Esophagus muscularis mucosa (tissue), 4 donors: ENCODE data around the gene FAM229A. TPM values are rescaled to one million over a fixed set of nuclear protein-coding genes. Genes with fewer than 3 reads are reported as not detected.

Experiments
- DNase-seq: peaks from one replicate; pipeline ENCODE4 v3.0.0-alpha.2; 2017; ENCODE audit errors: extremely low spot score
- H3K27ac ChIP-seq, 4 donors: fragments of 200-600 bp; sonication (generic); replicated peaks in 1 of 4; 1 replicate in 3 of 4; 2 replicates in 1 of 4; pipeline ENCODE4 v1.5.1; 2016 to 2019; ENCODE audit warnings: mild to moderate bottlenecking in 1 of 4
- H3K27me3 ChIP-seq, 4 donors: fragments of 200-600 bp; sonication (generic); one replicate each; pipeline versions ENCODE4 v1.5.1 to v1.6.0; 2016 to 2019
- H3K36me3 ChIP-seq, 4 donors: fragments of 200-600 bp; sonication (generic); one replicate each; pipeline ENCODE4 v1.5.1; 2016 to 2019
- H3K4me1 ChIP-seq, 4 donors: fragments of 200-600 bp; sonication (generic); one replicate each; pipeline ENCODE4 v1.5.1; 2016 to 2019
- H3K4me3 ChIP-seq, 4 donors: fragments of 200-600 bp; sonication (generic); 1 replicate in 2 of 4; 2 replicates in 2 of 4; pipeline ENCODE4 v1.5.1; 2016 to 2019; ENCODE audit warnings: mild to moderate bottlenecking in 4 of 4, moderate library complexity in 1 of 4
- H3K9me3 ChIP-seq, 4 donors: fragments of 200-600 bp; sonication (generic); 1 replicate in 3 of 4; 2 replicates in 1 of 4; pipeline ENCODE4 v1.5.1; 2016 to 2019
- EP300 ChIP-seq: sonication (generic); formaldehyde crosslinking; IDR thresholded peaks from one replicate; pipeline ENCODE4 v1.6.1; 2017; ENCODE audit warnings: antibody characterized with exemption
- POLR2A ChIP-seq: fragments of 450-650 bp; IDR thresholded peaks from one replicate; pipeline ENCODE4 v1.6.1; 2017; ENCODE audit warnings: antibody characterized with exemption, moderate library complexity, mild to moderate bottlenecking, low read depth
- POLR2AphosphoS5 ChIP-seq, 2 donors: sonication (generic); formaldehyde crosslinking; IDR thresholded peaks; one replicate each; pipeline ENCODE4 v1.6.1; 2017; ENCODE audit warnings: antibody characterized with exemption in 2 of 2
- WGBS: methylation state at CpG from one replicate; pipeline ENCODE4 v1.1.5; 2018; 5-methylcytosine and 5-hydroxymethylcytosine counted together
- intact Hi-C: fragments of 100-400 bp; cut with DNase I; formaldehyde crosslinking; loops from one replicate; pipeline ENCODE4 v1.15.1; 2023
- total RNA-seq, 4 donors: library from RNA; depleted of rRNA; stranded (reverse); fragments of >200 nt; gene quantifications; one replicate each; pipeline versions ENCODE4 v1.1.0 to v1.2.1, GENCODE V29; 2016
- TF ChIP-seq, protein P1 (sequence below), 3 experiments: fragments of 200-600 bp in 2 of 3; fragments of 450-650 bp in 1 of 3; sonication (generic) in 2 of 3; IDR thresholded peaks; one replicate each; pipeline ENCODE4 v1.5.1; 2017 to 2019; ENCODE audit warnings: antibody characterized with exemption in 3 of 3, mild to moderate bottlenecking in 2 of 3, moderate library complexity in 1 of 3

FAM229A gene
- total RNA-seq, 4 donors from 2014 or later, result 1.3 to 8.7 (median 4.9) TPM

DNA sequence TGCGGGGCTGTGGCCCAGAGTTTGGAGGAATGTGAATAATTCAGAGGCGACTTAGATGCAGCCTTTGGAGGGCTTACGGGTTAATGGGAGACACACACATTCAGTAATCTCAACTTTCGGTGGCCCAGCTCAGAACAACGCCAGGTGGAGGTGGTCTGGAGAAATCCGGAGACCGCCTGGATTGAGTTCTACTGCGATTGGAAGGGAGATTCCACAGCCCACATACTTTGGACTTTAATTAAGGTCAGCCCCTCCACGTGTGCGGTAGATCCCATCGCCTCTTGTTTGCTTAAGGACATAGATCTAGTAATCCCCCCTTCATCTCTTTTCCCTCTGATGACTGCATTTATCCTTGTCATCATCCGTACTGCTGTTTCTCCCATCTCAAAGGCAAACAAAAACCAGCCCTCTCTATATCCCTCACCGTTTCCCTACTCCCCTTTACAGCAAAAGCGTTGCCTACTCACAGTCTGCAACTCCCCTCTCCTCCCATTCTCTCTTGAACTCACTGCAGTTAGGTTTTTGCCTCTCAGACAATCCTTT lies 32.7 kb upstream of the FAM229A start:
- Histone ChIP-seq H3K27me3 (no peaks in the 10 kb centered on the region), H3K27ac (peak overlapping the region; percentile 89 to 96 (median 90)), H3K36me3 (peaks cover 0 to 33% (median 17%) of the 10 kb centered on the region in 4 donors), H3K9me3 (no peaks in the 10 kb centered on the region), H3K4me1 (peaks cover 22 to 50% (median 44%) of the 10 kb centered on the region in 4 donors), H3K4me3 (peak overlapping the region; percentile 71 to 90 (median 80))
- WGBS, result under 1% methylated on average over 13 of the region's 14 CpGs
- no peak for DNase-seq
- TF ChIP-seq POLR2A, result no peak
- TF ChIP-seq, protein P1, sequence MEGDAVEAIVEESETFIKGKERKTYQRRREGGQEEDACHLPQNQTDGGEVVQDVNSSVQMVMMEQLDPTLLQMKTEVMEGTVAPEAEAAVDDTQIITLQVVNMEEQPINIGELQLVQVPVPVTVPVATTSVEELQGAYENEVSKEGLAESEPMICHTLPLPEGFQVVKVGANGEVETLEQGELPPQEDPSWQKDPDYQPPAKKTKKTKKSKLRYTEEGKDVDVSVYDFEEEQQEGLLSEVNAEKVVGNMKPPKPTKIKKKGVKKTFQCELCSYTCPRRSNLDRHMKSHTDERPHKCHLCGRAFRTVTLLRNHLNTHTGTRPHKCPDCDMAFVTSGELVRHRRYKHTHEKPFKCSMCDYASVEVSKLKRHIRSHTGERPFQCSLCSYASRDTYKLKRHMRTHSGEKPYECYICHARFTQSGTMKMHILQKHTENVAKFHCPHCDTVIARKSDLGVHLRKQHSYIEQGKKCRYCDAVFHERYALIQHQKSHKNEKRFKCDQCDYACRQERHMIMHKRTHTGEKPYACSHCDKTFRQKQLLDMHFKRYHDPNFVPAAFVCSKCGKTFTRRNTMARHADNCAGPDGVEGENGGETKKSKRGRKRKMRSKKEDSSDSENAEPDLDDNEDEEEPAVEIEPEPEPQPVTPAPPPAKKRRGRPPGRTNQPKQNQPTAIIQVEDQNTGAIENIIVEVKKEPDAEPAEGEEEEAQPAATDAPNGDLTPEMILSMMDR (IDR thresholded peaks at IDR 0.05), result no peak
- TF ChIP-seq EP300, result no peak
- TF ChIP-seq POLR2AphosphoS5 (IDR thresholded peaks at IDR 0.05), result no peak
- intact Hi-C loops, result no loop called here

DNA sequence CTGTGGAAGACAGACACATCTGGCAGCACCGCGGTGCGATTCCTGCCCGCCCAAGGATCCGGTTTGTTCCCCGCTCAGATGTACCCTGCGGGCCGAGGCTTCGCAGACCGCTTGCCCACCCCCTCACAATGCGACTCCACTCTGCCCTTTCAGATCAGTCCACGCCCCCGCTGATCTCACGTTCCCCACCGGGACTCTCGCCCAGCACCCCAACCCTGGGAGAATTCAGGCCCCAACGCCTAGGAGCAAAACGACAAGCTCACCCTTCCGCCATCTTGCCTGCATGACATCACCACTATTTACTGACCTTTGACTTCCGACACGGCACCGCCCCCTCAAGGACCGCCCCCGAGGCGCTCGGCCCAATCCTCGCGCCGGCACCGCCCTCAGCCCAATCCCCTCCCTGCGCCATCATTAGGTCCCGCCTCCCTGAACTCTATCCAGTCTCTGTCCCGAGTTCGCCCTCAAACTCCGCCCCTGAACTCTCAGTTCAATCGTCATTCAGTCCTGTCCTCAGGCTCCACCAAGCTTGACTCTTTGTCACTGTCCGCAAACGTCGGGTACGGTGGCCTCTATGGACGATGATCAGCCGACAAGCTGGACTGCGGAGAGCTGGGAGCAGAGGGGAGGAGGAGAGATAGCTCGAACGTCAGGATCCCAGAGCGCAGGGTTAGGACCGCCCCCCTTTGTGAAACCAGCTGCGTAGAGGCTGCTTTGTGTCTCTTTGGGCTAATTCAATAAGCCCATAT lies 32.0 kb upstream of the FAM229A start, which contains the start of gene BSDC1:
Gene BSDC1, minus strand, starts transcription at position 301 of the 749 bp plus-strand sequence. Its CDS starts 27 bp downstream, at position 274.
- no peaks in the 10 kb centered on the region for H3K27me3 ChIP-seq

DNA sequence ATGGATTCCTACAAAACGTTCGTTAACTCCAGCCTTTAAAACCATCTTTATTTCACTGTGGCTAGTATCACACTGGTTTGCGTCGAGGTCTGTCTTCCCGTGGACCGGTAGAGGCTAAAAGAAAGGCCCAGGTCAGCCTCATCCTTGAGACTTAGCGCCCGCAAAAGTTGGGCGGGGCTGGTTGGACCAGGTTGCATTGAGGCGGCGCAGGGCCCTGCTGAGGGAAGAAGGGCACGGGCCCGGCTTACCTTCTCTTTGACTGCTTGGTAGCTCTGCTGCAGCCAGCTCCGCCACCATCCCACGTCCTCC lies 31.5 kb upstream of the FAM229A start:
- H3K4me1 ChIP-seq, result peaks cover 22 to 58% (median 47%) of the 10 kb centered on the region in 4 donors
- under 1% methylated on average over 13 of the region's 15 CpGs for WGBS
- intact Hi-C loops, result no loop called here
- H3K27me3 ChIP-seq, result no peaks in the 10 kb centered on the region
- peak overlapping the region; percentile 89 to 96 (median 90) for H3K27ac ChIP-seq
- peak overlapping the region; percentile 71 to 90 (median 80) for H3K4me3 ChIP-seq
- DNase-seq, result no peak
- peaks cover 5 to 45% (median 28%) of the 10 kb centered on the region in 4 donors for H3K36me3 ChIP-seq
- no peaks in the 10 kb centered on the region for H3K9me3 ChIP-seq
- TF ChIP-seq POLR2AphosphoS5 (IDR thresholded peaks at IDR 0.05) (no peak), EP300 (no peak), POLR2A (no peak)
- TF ChIP-seq, protein P1 (IDR thresholded peaks at IDR 0.05), result no peak

More for the DNA sequence above, 32.0 kb upstream of the FAM229A start, which contains the start of gene BSDC1:
- intact Hi-C loops, result no loop called here
- DNase-seq, result peak; percentile 100
- no peaks in the 10 kb centered on the region for H3K9me3 ChIP-seq
- H3K4me1 ChIP-seq, result peaks cover 22 to 57% (median 46%) of the 10 kb centered on the region in 4 donors
- H3K36me3 ChIP-seq, result peaks cover 4 to 39% (median 24%) of the 10 kb centered on the region in 4 donors
- H3K4me3 ChIP-seq, result peak within 1 kb of the TSS; percentile 71 to 90 (median 80)
- WGBS, result 0% methylated on average over 16 of the region's 48 CpGs
- H3K27ac ChIP-seq, result peak within 1 kb of the TSS; percentile 89 to 96 (median 90)
- no peak for TF ChIP-seq EP300
- TF ChIP-seq, protein P1 (IDR thresholded peaks at IDR 0.05), result no peak
- TF ChIP-seq POLR2A, result peak; percentile 81
- peak; percentile 97 to 99 for TF ChIP-seq POLR2AphosphoS5 (IDR thresholded peaks at IDR 0.05)

DNA sequence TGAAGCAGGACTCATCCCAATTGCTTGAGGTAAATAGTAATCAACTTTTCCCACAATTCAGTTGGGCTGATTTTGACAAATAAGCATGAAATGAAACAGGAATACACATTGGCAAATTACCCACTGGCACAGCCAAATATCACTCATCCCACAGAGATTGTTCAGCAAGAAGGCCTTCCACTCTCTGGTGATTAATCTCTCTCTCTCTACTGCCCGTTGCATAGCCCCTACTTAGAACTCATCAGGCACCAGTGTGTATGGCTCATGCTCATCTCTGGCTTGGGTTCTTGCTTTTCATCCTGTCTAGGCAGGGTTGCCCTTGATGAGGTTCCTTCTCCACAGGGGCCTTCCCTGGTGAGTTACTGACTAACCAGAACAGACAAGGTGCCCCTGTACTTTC lies 30.9 kb upstream of the FAM229A start:
- Histone ChIP-seq H3K27me3 (no peaks in the 10 kb centered on the region), H3K4me1 (peaks cover 22 to 58% (median 48%) of the 10 kb centered on the region in 4 donors), H3K27ac (peak overlapping the region; percentile 89 to 96 (median 90)), H3K9me3 (no peaks in the 10 kb centered on the region), H3K4me3 (peak overlapping the region; percentile 71 to 90 (median 80)), H3K36me3 (peaks cover 5 to 51% (median 34%) of the 10 kb centered on the region in 4 donors)
- whole genome bisulfite sequencing, result 64% methylated on average over 1 of the region's 1 CpG
- no peak for DNase-seq
- TF ChIP-seq EP300, result no peak
- no peak for TF ChIP-seq POLR2AphosphoS5 (IDR thresholded peaks at IDR 0.05)
- no peak for TF ChIP-seq POLR2A
- TF ChIP-seq, protein P1 (IDR thresholded peaks at IDR 0.05), result no peak
- intact Hi-C loops, result no loop called here
